Peyer's patch (tissue), 4 donors: ENCODE measurements around the gene POU6F2.

Experiments
- POLR2A ChIP-seq, 2 donors: fragments of 450-650 bp; IDR thresholded peaks; one replicate each; pipeline ENCODE4 v1.5.1; 2017; ENCODE audit warnings: antibody characterized with exemption in 2 of 2, mild to moderate bottlenecking in 2 of 2, moderate library complexity in 2 of 2
- TF ChIP-seq, protein P1 (sequence below), 6 experiments: fragments of 450-650 bp in 4 of 6; fragments of 200-600 bp in 2 of 6; sonication (generic) in 1 of 6; IDR thresholded peaks; one replicate each; pipeline ENCODE4 v1.5.1; 2017 to 2019; ENCODE audit warnings: antibody characterized with exemption in 6 of 6, mild to moderate bottlenecking in 3 of 6, moderate library complexity in 1 of 6

DNA sequence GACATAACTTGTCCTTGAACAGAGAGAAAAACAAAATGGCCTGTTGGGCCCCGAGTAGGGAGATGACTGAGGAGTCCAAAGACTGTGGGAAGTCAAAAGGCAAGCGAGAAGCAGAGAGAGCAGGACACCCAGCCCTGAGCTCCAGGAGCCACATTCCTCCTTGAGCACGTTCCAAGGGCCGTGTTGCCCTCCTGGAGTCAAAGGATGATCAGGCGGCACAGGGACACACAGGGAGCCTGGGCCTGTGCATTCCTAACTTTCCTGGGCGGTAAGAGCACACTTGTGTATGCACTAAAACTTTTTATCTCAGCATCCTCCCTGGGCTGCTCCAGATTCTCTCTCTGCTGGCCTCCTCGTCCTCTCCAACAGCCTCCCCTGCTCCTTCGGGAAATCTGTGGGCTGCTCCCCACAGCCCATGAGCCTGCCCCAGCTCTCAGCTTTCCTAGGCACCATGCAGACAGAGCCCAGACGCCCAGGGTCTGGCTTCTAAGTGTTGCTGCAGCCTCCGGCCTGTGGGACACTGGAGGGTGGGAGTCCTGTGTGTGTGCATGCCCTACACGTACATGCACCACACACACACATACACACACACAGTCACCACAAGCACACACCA is 281.8 kb downstream of the POU6F2 start:
- TF ChIP-seq, protein P1, sequence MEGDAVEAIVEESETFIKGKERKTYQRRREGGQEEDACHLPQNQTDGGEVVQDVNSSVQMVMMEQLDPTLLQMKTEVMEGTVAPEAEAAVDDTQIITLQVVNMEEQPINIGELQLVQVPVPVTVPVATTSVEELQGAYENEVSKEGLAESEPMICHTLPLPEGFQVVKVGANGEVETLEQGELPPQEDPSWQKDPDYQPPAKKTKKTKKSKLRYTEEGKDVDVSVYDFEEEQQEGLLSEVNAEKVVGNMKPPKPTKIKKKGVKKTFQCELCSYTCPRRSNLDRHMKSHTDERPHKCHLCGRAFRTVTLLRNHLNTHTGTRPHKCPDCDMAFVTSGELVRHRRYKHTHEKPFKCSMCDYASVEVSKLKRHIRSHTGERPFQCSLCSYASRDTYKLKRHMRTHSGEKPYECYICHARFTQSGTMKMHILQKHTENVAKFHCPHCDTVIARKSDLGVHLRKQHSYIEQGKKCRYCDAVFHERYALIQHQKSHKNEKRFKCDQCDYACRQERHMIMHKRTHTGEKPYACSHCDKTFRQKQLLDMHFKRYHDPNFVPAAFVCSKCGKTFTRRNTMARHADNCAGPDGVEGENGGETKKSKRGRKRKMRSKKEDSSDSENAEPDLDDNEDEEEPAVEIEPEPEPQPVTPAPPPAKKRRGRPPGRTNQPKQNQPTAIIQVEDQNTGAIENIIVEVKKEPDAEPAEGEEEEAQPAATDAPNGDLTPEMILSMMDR (IDR thresholded peaks at IDR 0.05), result no peak
- no peak for TF ChIP-seq POLR2A (IDR thresholded peaks at IDR 0.05)
